OCI-LY3 (cell line): ENCODE results near the gene VIPR2.

ENCODE experiments used
- CTCF ChIP-seq: fragments of 200-600, 300-600 bp; sonication (generic); IDR thresholded peaks from 2 replicates; pipeline ENCODE4 v1.5.1; 2014; ENCODE audit warnings: antibody characterized with exemption, low read length, low read depth
- EZH2phosphoT487 ChIP-seq: fragments of 200-600 bp; shearing (Covaris generic); IDR thresholded peaks from 2 replicates; pipeline ENCODE4 v1.6.1; 2018; ENCODE audit warnings: antibody characterized with exemption, mixed run types, low read depth

GRCh38 chr7:159008417-159008816 is 136.2 kb downstream of the VIPR2 start:
- no peak for TF ChIP-seq CTCF
- TF ChIP-seq EZH2phosphoT487 = no peak
